ENCODE measurements around the gene MED25.

Gene MED25

GRCh38 chr19:49881672-49882394 is 63.7 kb downstream of the MED25 start:
- no peak for DNase-seq (ENCODE audit: low read depth)
- H3K4me3 ChIP-seq (ENCODE audit: low read depth, low read length), result no peak overlapping the region
- no peak for TF ChIP-seq MYC (IDR thresholded peaks at IDR 0.05; ENCODE audit: low read depth, low read length)
- no peak for TF ChIP-seq POLR2A (IDR thresholded peaks at IDR 0.05; ENCODE audit: extremely low read depth, insufficient read length)
- TF ChIP-seq, protein P1, sequence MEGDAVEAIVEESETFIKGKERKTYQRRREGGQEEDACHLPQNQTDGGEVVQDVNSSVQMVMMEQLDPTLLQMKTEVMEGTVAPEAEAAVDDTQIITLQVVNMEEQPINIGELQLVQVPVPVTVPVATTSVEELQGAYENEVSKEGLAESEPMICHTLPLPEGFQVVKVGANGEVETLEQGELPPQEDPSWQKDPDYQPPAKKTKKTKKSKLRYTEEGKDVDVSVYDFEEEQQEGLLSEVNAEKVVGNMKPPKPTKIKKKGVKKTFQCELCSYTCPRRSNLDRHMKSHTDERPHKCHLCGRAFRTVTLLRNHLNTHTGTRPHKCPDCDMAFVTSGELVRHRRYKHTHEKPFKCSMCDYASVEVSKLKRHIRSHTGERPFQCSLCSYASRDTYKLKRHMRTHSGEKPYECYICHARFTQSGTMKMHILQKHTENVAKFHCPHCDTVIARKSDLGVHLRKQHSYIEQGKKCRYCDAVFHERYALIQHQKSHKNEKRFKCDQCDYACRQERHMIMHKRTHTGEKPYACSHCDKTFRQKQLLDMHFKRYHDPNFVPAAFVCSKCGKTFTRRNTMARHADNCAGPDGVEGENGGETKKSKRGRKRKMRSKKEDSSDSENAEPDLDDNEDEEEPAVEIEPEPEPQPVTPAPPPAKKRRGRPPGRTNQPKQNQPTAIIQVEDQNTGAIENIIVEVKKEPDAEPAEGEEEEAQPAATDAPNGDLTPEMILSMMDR (IDR thresholded peaks at IDR 0.05; ENCODE audit: low read depth, low read length), result no peak
- TF ChIP-seq, protein P2, sequence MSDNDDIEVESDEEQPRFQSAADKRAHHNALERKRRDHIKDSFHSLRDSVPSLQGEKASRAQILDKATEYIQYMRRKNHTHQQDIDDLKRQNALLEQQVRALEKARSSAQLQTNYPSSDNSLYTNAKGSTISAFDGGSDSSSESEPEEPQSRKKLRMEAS (IDR thresholded peaks at IDR 0.05; ENCODE audit: low read depth, low read length), result no peak

GRCh38 chr19:49882643-49883042 is 64.6 kb downstream of the MED25 start:
- no peak for DNase-seq (ENCODE audit: low read depth)
- TF ChIP-seq, protein P1 (IDR thresholded peaks at IDR 0.05; ENCODE audit: low read depth, low read length), result no peak
- TF ChIP-seq POLR2A (IDR thresholded peaks at IDR 0.05; ENCODE audit: extremely low read depth, insufficient read length) (no peak), MYC (IDR thresholded peaks at IDR 0.05; ENCODE audit: low read depth, low read length) (no peak)
- TF ChIP-seq, protein P2 (IDR thresholded peaks at IDR 0.05; ENCODE audit: low read depth, low read length), result no peak
- H3K4me3 ChIP-seq (ENCODE audit: low read depth, low read length), result no peak overlapping the region

DNA sequence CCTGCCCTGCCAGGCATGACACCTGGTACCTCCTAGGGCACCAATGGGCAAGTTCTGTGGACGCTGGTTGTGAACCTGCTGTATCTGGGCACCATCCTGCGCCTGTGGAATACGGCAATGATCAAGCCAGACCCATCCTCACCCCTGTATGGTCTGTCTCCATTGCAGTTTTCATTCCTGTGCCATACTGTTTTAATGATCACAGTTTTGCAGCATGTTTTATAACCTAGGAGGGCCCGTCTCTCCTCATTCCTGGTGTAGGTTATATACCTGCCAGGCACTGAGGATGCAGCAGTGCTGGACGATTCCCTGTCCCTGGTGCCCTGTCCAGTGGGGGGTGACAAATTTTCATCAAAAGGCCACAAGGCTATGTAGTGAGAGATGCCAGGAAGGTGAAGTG is 65.0 kb downstream of the MED25 start:
- TF ChIP-seq, protein P1 (IDR thresholded peaks at IDR 0.05; ENCODE audit: low read depth, low read length), result no peak
- TF ChIP-seq MYC (IDR thresholded peaks at IDR 0.05; ENCODE audit: low read depth, low read length), result no peak
- TF ChIP-seq, protein P2 (IDR thresholded peaks at IDR 0.05; ENCODE audit: low read depth, low read length), result no peak
- no peak for TF ChIP-seq POLR2A (IDR thresholded peaks at IDR 0.05; ENCODE audit: extremely low read depth, insufficient read length)
- H3K4me3 ChIP-seq (ENCODE audit: low read depth, low read length), result no peak overlapping the region
- no peak for DNase-seq (ENCODE audit: low read depth)

DNA sequence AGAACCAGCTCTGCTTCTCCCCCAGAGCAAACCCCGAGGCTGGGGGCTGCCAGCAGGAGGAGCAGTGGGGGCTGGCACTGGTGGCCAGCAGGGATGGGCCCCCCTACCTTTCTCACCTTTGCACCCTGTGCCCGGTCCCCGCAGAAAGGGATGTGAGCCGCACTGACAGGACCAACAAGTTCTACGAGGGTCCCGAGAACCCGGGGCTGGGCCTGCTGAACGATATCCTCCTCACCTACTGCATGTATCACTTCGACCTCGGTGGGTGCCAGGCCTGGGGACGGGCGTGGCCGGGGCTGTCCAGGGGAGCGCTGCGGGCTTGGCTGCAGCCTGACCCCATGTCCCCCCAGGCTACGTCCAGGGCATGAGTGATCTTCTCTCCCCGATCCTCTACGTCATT is 66.0 kb downstream of the MED25 start:
- no peak overlapping the region for H3K4me3 ChIP-seq (ENCODE audit: low read depth, low read length)
- no peak for DNase-seq (ENCODE audit: low read depth)
- no peak for TF ChIP-seq MYC (IDR thresholded peaks at IDR 0.05; ENCODE audit: low read depth, low read length)

DNA sequence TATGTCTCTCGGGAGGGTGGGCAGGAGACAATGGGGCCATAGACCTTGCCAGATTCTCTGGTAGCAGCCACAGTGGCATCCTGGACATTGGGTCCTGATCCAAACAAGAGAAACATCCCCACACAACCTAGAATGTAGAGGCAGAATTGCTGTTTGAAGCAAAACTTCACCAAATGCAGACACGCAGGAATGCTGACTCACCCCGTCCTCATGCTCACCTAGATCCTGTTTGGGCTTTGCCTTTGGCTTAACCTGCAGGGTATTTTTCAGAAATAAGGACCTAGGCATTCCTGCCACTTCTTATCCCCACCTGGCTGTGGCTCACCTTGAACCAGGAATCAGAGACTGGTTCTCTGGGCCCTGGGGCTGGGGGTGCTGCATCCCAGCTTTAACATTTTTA is 66.7 kb downstream of the MED25 start:
- TF ChIP-seq MYC (IDR thresholded peaks at IDR 0.05; ENCODE audit: low read depth, low read length), result no peak
- TF ChIP-seq, protein P1 (IDR thresholded peaks at IDR 0.05; ENCODE audit: low read depth, low read length), result no peak
- no peak for TF ChIP-seq POLR2A (IDR thresholded peaks at IDR 0.05; ENCODE audit: extremely low read depth, insufficient read length)
- TF ChIP-seq, protein P2 (IDR thresholded peaks at IDR 0.05; ENCODE audit: low read depth, low read length), result no peak
- H3K4me3 ChIP-seq (ENCODE audit: low read depth, low read length), result no peak overlapping the region
- DNase-seq (ENCODE audit: low read depth), result no peak
